Glutamatergic neuron (in vitro differentiated cells): ENCODE data around the gene CPXM1. TPM values are rescaled to one million over a fixed set of nuclear protein-coding genes. Genes with fewer than 3 reads are reported as not detected.

Experiments
- DNase-seq: peaks from one replicate; pipeline ENCODE4 v3.0.0; 2022
- H3K27ac Mint-ChIP-seq: one replicate; pipeline ENCODE4 v1.8.0; 2020; ENCODE audit warnings: mild to moderate bottlenecking, mixed read lengths, inconsistent platforms; ENCODE audit not compliant: unreplicated experiment
- H3K27me3 Mint-ChIP-seq: one replicate; pipeline ENCODE4 v1.8.0; 2020; ENCODE audit warnings: mild to moderate bottlenecking, moderate library complexity, mixed read lengths, inconsistent platforms; ENCODE audit not compliant: unreplicated experiment
- H3K36me3 Mint-ChIP-seq: one replicate; pipeline ENCODE4 v1.8.0; 2020; ENCODE audit warnings: mild to moderate bottlenecking, mixed read lengths, inconsistent platforms; ENCODE audit not compliant: unreplicated experiment
- H3K4me1 Mint-ChIP-seq: one replicate; pipeline ENCODE4 v1.8.0; 2020; ENCODE audit warnings: mild to moderate bottlenecking, low read depth, mixed read lengths, inconsistent platforms; ENCODE audit not compliant: unreplicated experiment
- H3K4me3 Mint-ChIP-seq: one replicate; pipeline ENCODE4 v1.8.0; 2020; ENCODE audit warnings: mild to moderate bottlenecking, mixed read lengths, inconsistent platforms; ENCODE audit not compliant: unreplicated experiment
- H3K9me3 Mint-ChIP-seq: one replicate; pipeline ENCODE4 v1.8.0; 2020; ENCODE audit warnings: mild to moderate bottlenecking, moderate library complexity, mixed read lengths, inconsistent platforms; ENCODE audit not compliant: unreplicated experiment
- total RNA-seq: library from RNA; stranded (reverse); fragmentation: NEBNext Ultra II Directional; extraction: Animal tissue kit (Norgen Biotek cat#: 25700); gene quantifications from one replicate; pipeline ENCODE4 v1.2.1, GENCODE V29; 2021; ENCODE audit not compliant: unreplicated experiment
- TF ChIP-seq, protein P1 (sequence below): fragments of 200-600 bp; sonication (generic); IDR thresholded peaks from one replicate; pipeline ENCODE4 v1.5.0; 2021; ENCODE audit not compliant: partially characterized antibody, unreplicated experiment

CPXM1 gene
- total RNA-seq, 1 donor from 2014 or later, result 28.1 TPM

- Mint-ChIP-seq H3K27ac (no peak overlapping the region), H3K36me3 (peaks cover 5% of the 10 kb centered on the region), H3K4me3 (no peak overlapping the region), H3K27me3 (peaks cover 8% of the 10 kb centered on the region), H3K9me3 (peaks cover 2% of the 10 kb centered on the region), H3K4me1 (peaks cover 4% of the 10 kb centered on the region)
- no peak for DNase-seq
- TF ChIP-seq, protein P1, sequence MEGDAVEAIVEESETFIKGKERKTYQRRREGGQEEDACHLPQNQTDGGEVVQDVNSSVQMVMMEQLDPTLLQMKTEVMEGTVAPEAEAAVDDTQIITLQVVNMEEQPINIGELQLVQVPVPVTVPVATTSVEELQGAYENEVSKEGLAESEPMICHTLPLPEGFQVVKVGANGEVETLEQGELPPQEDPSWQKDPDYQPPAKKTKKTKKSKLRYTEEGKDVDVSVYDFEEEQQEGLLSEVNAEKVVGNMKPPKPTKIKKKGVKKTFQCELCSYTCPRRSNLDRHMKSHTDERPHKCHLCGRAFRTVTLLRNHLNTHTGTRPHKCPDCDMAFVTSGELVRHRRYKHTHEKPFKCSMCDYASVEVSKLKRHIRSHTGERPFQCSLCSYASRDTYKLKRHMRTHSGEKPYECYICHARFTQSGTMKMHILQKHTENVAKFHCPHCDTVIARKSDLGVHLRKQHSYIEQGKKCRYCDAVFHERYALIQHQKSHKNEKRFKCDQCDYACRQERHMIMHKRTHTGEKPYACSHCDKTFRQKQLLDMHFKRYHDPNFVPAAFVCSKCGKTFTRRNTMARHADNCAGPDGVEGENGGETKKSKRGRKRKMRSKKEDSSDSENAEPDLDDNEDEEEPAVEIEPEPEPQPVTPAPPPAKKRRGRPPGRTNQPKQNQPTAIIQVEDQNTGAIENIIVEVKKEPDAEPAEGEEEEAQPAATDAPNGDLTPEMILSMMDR, result no peak
Measured at GRCh38 chr20:2795451-2795850, 5.0 kb downstream of the CPXM1 start.

DNA sequence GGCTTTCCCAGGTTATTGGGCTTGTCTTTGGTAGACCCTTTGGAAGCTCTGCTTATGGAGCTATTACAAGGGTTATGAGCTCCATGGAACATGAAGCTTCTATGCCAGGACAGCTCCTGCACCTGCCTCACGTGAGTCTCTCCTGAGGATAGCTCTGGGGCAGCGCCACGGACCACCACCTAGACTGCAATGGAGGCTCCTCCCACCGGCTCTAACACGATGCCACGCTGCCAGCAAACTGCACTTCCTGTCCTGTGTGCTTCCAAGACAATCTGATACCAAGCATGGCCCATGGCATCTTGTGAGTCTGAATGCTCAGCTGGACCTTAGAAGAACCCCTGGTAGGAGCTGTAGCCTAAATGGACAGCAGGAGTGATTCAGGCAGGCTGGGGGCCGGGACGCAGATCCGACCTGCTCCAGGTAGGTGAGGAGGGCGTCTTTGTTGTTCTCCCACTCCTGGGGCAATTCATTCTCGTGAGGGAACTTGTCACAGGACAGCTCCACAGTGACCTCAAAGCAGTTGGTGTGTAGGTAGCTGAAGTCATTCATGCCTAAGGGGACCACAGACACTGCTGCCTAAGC lies 5.5 kb downstream of the CPXM1 start:
- DNase-seq, result no peak
- H3K4me3 Mint-ChIP-seq, result no peak overlapping the region
- peaks cover 7% of the 10 kb centered on the region for H3K27me3 Mint-ChIP-seq
- H3K36me3 Mint-ChIP-seq, result peaks cover 9% of the 10 kb centered on the region
- peaks cover 3% of the 10 kb centered on the region for H3K9me3 Mint-ChIP-seq
- TF ChIP-seq, protein P1, result no peak
- no peak overlapping the region for H3K27ac Mint-ChIP-seq
- peaks cover 3% of the 10 kb centered on the region for H3K4me1 Mint-ChIP-seq

- no peaks in the 10 kb centered on the region for H3K4me1 Mint-ChIP-seq
- H3K27me3 Mint-ChIP-seq, result peaks cover 7% of the 10 kb centered on the region
- H3K27ac Mint-ChIP-seq, result no peak overlapping the region
- H3K36me3 Mint-ChIP-seq, result peaks cover 9% of the 10 kb centered on the region
- TF ChIP-seq, protein P1, result no peak
- H3K4me3 Mint-ChIP-seq, result no peak overlapping the region
- peaks cover 3% of the 10 kb centered on the region for H3K9me3 Mint-ChIP-seq
- no peak for DNase-seq
Measured at GRCh38 chr20:2794202-2794748, 6.2 kb downstream of the CPXM1 start.

DNA sequence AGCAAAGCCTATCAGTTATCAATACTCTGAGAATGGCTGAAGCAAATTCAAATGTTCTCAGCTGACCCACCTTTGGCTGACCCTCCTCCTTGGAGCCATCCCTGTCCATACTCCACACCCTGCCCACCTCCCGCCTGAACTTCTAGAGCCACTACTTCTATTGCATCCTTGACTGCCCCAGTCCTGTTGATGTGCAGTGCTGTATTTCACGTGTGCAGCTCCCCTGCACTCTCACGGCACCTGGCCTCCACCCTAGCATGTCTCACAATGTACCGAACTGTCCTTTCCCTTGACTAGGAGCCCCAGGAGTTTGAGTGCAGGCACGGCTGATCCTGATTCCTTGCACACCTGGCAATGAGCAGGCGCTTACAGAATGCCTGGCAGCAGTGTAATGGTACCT lies 7.0 kb downstream of the CPXM1 start:
- Mint-ChIP-seq H3K9me3 (peaks cover 3% of the 10 kb centered on the region), H3K27me3 (peaks cover 4% of the 10 kb centered on the region), H3K4me3 (no peak overlapping the region), H3K4me1 (no peaks in the 10 kb centered on the region), H3K36me3 (peaks cover 9% of the 10 kb centered on the region), H3K27ac (no peak overlapping the region)
- no peak for DNase-seq
- TF ChIP-seq, protein P1, result no peak

DNA sequence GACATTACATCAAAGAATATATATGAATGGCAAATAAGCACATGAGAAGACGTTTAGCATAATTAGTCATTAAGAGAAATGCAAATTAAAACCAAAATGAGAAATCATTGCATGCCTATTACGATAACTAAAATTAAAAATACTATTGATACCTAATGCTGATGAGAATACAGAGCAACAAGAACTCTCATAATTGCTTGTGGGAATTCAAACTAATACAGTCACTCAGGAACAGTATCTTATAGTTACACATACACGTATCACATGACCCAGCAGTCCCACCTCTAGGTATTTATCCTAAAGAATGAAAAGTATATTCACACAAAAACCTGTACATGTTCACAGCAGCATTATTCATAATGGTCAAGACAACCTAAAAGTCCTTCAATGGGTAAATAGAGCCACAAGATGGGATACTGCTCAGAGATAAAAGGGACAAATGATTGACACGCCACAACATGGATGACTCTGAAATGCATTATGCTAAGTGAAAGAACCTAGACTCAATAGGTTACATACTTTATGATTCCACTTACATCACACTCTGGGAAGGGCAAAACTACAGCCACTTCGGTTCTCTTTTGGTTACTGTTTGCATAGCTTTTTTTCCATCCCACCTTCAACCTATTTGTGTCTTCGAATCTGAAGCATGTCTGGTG lies 16.4 kb downstream of the CPXM1 start:
- TF ChIP-seq, protein P1, result no peak
- Mint-ChIP-seq H3K27ac (no peak overlapping the region), H3K9me3 (no peaks in the 10 kb centered on the region), H3K36me3 (no peaks in the 10 kb centered on the region), H3K27me3 (peaks cover 2% of the 10 kb centered on the region), H3K4me3 (no peak overlapping the region), H3K4me1 (no peaks in the 10 kb centered on the region)
- DNase-seq, result no peak
